ENCODE data around the gene COPS3. TPM values are rescaled to one million over a fixed set of nuclear protein-coding genes. Genes with fewer than 3 reads are reported as not detected.

The COPS3 gene
- total RNA-seq, 1 donor from 2014 or later, result 36.6 TPM

DNA sequence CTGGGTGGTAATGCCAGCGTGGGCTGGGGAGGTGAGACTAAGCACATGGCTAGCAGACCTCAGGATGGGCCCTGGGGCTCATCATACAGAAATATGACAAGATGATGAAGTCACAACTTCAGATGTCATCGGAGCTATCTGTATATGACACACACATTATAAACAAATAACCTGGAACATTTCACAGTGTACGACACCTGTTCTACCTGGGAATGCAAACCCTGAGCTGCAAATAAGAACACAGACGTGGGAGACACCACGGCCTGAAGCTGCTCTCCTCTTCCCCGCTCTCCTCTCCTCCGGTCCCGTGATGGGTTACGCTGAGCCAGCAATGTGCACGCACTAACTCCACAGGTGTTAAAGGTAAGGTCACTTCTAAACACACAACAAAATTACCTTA, 79.8 kb downstream of the COPS3 start:
- Histone ChIP-seq H3K36me3 (peaks cover 0 to 4% of the 10 kb centered on the region in 2 donors), H3K9me3 (no peaks in the 10 kb centered on the region), H3K27me3 (no peaks in the 10 kb centered on the region), H3K27ac (no peak overlapping the region), H3K4me1 (peaks cover 8 to 29% of the 10 kb centered on the region in 2 donors), H3K4me3 (no peak overlapping the region)
- intact Hi-C loops (cut with DNase I), result loop anchor here (10.0 kb wide), 1 partner anchor 196 kb away; no protein-coding TSS in a partner anchor
- TF ChIP-seq CTCF (IDR thresholded peaks at IDR 0.05), result no peak
- no peak for DNase-seq (ENCODE audit: low spot score in 2 of 2)

DNA sequence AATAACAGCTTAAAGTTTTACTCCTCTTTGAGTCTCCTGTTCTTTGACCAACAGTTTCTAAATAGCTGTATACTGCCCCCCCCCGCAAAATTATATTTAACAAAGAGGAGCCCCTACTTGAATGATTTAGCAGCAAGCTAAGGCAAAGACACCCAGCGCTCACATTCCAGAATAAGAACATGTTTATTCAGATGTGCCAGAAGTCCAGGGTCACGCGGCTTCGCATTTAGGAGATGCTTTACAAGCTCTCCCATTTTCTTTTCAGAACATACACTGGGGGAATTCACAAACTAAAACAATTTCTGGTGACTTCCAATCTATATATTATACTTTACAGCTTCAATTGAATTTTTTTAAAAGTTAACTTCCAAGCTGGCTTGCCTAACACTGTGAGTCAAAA, 80.2 kb downstream of the COPS3 start:
- H3K4me1 ChIP-seq, result peaks cover 4 to 26% of the 10 kb centered on the region in 2 donors

DNA sequence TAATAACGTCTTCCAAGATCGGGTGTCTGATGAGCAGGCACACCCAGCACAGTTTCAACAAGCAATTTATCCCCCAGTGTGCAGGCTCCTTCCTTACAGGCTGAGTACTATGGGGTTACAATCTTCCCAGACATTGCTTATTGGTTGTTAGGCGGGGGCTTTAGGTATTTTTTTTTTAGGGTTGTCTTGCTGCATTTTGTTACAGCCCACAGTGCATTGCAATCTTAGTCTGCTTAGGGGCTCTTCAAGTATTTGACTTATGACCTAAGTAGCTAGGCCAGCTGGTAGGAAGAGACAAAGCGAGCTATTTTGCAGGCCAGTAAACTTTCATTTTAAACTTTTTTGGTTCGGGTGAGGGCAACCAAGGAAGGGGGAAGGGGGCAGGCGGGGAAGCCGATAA, 80.7 kb downstream of the COPS3 start:
- Histone ChIP-seq H3K9me3 (no peaks in the 10 kb centered on the region), H3K27ac (no peak overlapping the region), H3K36me3 (peaks cover 0 to 4% of the 10 kb centered on the region in 2 donors), H3K4me1 (peaks cover 0 to 20% of the 10 kb centered on the region in 2 donors), H3K27me3 (no peaks in the 10 kb centered on the region), H3K4me3 (no peak overlapping the region)
- intact Hi-C loops (cut with DNase I), result loop anchor here (10.0 kb wide), 1 partner anchor 196 kb away; no protein-coding TSS in a partner anchor
- no peak for DNase-seq (ENCODE audit: low spot score in 2 of 2)
- no peak for TF ChIP-seq CTCF (IDR thresholded peaks at IDR 0.05)

More for the DNA sequence above, 80.2 kb downstream of the COPS3 start:
- Histone ChIP-seq H3K36me3 (peaks cover 0 to 4% of the 10 kb centered on the region in 2 donors), H3K9me3 (no peaks in the 10 kb centered on the region), H3K27ac (no peak overlapping the region), H3K27me3 (no peaks in the 10 kb centered on the region), H3K4me3 (no peak overlapping the region)
- no peak for DNase-seq (ENCODE audit: low spot score in 2 of 2)
- no peak for TF ChIP-seq CTCF (IDR thresholded peaks at IDR 0.05)
- intact Hi-C loops (cut with DNase I), result loop anchor here (10.0 kb wide), 1 partner anchor 196 kb away; no protein-coding TSS in a partner anchor

DNA sequence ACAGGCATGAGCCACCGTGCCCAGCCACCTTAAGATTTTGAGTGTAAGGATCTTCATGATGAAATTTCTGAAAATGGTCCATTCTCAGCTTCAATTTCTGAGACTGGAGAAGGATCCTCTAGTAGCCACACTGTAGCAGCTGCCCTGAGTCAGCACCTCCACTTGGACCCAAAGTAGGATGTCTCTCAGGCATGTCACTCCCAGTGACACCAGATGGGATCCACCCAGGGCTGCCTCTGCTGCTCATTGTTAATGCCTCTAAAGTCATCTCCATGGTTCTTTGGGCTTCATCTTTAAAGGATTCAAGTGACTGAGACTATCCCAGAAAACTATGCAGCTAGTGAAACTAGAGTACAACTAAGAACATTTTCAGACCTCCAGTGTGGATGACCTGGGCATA, 82.8 kb downstream of the COPS3 start:
- Histone ChIP-seq H3K27me3 (no peaks in the 10 kb centered on the region), H3K4me1 (peaks cover 0 to 3% of the 10 kb centered on the region in 2 donors), H3K36me3 (peaks cover 0 to 4% of the 10 kb centered on the region in 2 donors), H3K27ac (no peak overlapping the region), H3K4me3 (no peak overlapping the region), H3K9me3 (no peaks in the 10 kb centered on the region)
- DNase-seq (ENCODE audit: low spot score in 2 of 2), result no peak
- intact Hi-C loops (cut with DNase I), result no loop called here
- TF ChIP-seq CTCF (IDR thresholded peaks at IDR 0.05), result no peak

DNA sequence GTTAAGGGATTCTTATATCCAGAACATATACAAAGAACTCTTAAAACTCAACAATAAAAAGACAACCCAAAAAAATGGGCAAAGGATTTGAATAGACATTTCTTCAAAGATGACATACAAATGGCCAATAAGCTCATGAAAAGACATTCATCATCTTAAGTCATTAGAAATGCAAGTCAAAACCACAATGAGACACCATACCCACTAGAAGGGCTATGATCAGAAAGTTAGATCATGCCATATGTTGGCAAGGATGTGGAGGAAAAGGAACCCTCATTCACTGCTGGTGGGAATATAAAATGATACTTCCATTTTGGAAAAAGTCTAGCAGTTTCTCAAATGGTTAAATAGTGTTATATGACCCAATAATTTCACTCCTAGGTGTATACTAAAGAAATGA, 84.3 kb downstream of the COPS3 start:
- no peaks in the 10 kb centered on the region for H3K36me3 ChIP-seq
- no peaks in the 10 kb centered on the region for H3K27me3 ChIP-seq
- H3K4me1 ChIP-seq, result peaks cover 0 to 4% of the 10 kb centered on the region in 2 donors
- intact Hi-C loops (cut with DNase I), result no loop called here
- no peak overlapping the region for H3K4me3 ChIP-seq
- DNase-seq (ENCODE audit: low spot score in 2 of 2), result no peak
- no peak overlapping the region for H3K27ac ChIP-seq
- no peak for TF ChIP-seq CTCF (IDR thresholded peaks at IDR 0.05)
- H3K9me3 ChIP-seq, result no peaks in the 10 kb centered on the region

Other genes starting within 250 kb of the COPS3 start
- 246 TPM for gene MPRIP, start 238.8 kb downstream of the COPS3 start, total RNA-seq
- 0.32 TPM for gene PLD6, start 74.9 kb downstream of the COPS3 start, total RNA-seq
- 48.6 TPM for gene FLCN, start 44.1 kb downstream of the COPS3 start, total RNA-seq
- 4.6 TPM for gene NT5M, start 22.1 kb upstream of the COPS3 start, total RNA-seq
- gene MED9, start 195.8 kb upstream of the COPS3 start, total RNA-seq, result 16.9 TPM
- gene RASD1, start 215.1 kb upstream of the COPS3 start, total RNA-seq, result 293 TPM